Uterus (tissue), 2 donors: ENCODE data around the gene KIF2A.

Source experiments
- CTCF ChIP-seq, 4 experiments: fragments of 200-600 bp in 2 of 4; fragments of 450-650 bp in 2 of 4; sonication (generic) in 2 of 4; IDR thresholded peaks; one replicate each; pipeline ENCODE4 v1.5.1; 2016 to 2019; ENCODE audit warnings: antibody characterized with exemption in 4 of 4, mild to moderate bottlenecking in 2 of 4, moderate library complexity in 1 of 4
- POLR2A ChIP-seq, 2 donors: fragments of 450-650 bp; IDR thresholded peaks; one replicate each; pipeline ENCODE4 v1.6.1; 2016; ENCODE audit warnings: antibody characterized with exemption in 2 of 2, mild to moderate bottlenecking in 1 of 2, moderate library complexity in 1 of 2

GRCh38 chr5:62308439-62308838, 2.4 kb downstream of the KIF2A start:
- TF ChIP-seq CTCF (IDR thresholded peaks at IDR 0.05) (no peak), POLR2A (IDR thresholded peaks at IDR 0.05) (no peak)
